ENCODE measurements around the gene PFKL.
A peak's percentile ranks its signal among the peaks of the same experiment; 100 is the strongest.
"Not testable (repeated sequence)": the region's sequence is repeated elsewhere in the genome, so short reads cannot be mapped to it uniquely, and the experiment has no call there.

PFKL gene

DNA sequence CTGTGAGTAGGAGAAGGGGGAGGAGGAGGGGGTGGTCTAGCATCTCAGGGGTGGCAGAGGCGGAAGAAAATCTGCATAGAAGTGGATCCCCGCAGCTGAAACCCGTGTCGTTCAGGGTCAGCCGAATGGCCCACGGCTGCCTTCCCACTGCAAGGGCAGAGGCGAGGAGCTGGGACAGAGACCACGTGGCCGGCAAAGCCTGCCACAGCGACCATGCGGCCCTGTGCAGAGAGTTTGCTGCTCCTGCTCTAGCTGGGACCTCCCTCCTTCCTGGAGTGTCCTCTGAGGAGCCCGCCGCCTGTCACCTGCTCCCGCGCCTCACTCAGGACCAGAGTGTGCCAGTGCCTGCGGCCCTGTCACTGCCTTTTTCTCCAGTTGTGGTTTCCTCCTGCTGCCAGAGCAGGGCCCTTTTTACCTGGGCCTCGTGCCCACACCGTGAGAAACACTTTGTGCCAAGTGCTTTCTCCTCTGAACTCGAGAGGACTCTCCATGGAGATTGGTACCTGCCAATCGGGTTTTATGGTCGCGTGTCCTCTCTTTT is 48.1 kb downstream of the PFKL start:
- DNase-seq: no peak

- no peak for DNase-seq
Measured at GRCh38 chr21:44348861-44349260, 49.0 kb downstream of the PFKL start.

DNA sequence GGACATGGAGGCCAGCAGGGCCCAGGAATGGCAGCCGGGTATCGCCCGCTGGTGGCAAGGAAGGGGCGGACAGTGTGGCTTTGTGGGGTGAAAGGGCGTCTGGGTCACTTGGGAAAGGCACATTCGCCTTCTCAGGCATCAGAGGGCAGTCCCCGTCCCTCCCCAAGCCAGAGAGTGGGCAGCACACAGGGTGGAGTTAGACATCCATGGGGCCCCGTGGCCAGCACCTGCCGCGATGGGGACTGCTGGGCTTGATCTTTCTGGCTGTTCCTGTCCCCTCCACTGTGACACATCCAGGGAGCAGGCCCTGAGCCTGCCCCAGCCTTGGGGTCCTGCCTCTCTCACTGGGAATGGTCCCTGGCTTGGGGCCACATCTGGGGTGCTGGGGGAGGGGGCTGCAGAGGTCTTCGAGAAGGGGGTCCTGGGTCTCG is 49.6 kb downstream of the PFKL start:
- no peak for DNase-seq

GRCh38 chr21:44349847-44350772 is 50.3 kb downstream of the PFKL start:
- no peak for DNase-seq

DNA sequence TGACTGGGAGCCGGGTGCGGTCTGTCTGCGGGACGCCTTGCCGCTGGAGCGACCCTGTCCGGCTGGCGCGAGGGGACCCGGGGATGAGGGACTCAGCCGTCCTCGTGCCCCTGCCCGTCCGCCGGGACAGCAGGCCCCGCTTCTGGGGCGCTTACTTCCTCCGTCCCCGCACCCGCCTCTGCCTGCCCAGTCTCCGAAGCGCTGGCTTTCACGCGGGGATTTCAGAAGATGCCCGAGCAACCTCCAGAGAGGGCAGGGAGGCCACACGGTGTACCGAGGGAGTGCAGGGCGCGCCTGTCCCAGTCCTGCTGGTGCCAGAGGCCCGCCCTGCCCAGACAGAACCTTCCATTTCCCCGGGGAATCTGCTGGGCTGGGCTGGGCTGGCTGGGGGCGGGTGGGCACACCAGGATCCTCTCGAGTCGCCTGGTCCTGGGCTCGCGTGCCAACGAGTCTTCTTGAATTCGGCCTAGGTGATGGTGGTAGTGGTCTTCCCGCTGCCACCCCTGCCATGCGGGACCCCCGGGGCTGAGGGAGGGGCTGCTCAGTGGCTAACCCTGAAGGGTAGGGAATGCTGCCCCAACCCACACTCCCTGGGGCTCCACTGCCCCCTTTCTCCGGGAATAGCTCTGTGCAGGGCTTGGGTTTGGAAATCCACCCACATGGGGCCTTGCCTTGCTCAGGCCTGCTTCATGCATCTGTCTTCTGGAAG is 51.1 kb downstream of the PFKL start:
- no peak for DNase-seq

GRCh38 chr21:44351535-44352252 is 51.8 kb downstream of the PFKL start:
- no peak for DNase-seq

GRCh38 chr21:44352253-44352860 is 52.5 kb downstream of the PFKL start:
- DNase-seq: no peak

GRCh38 chr21:44353191-44353970 is 53.5 kb downstream of the PFKL start, which contains the start of gene TRPM2:
Gene TRPM2 (plus strand): TSS chr21:44353621. CDS start chr21:44353701, 80 bp downstream.
- DNase-seq: peak; percentile 31 to 42

DNA sequence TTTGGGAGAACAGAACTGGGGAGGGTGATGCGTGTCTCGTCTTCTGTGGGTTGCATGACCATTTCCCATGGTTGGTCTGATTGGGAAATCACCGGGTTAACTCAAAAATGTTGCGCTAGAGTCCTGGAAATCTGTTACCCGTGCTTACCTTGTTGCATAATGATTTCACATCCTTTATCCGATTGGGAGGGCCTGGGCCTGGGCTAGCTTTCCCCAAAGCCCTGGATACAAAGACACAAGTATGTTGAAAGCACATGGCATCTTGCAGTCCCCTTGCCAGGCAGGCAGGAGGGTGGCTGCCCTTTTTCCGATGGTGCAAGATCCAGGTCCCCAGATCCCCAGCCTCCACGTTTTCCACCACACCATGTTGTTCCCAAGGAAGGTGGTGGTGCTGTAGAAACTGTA is 54.1 kb downstream of the PFKL start:
- peak in 1 of 2 donors; percentile 23 for DNase-seq

GRCh38 chr21:44354775-44355771 is 55.2 kb downstream of the PFKL start:
- no peak for DNase-seq

GRCh38 chr21:44356160-44356559 is 56.3 kb downstream of the PFKL start:
- no peak for DNase-seq

DNA sequence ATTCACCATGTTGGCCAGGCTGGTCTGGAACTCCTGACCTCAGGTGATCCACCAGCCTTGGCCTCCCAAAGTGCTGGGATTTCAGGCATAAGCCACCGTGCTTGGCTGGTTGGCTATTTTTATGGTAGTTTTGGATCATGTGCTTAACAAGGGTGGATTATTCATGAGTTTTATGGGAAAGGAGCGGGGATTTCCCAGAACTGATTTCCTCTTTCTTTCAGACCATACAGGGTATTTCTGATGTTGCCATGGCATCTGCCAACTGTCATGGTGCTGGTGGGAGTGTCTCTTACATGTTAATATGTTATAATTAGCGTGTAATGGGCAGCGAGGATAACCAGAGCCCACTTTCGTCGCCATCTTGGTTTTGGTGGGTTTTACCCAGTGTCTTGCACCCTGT is 56.8 kb downstream of the PFKL start:
- peak in 1 of 2 donors; percentile 15 for DNase-seq

DNA sequence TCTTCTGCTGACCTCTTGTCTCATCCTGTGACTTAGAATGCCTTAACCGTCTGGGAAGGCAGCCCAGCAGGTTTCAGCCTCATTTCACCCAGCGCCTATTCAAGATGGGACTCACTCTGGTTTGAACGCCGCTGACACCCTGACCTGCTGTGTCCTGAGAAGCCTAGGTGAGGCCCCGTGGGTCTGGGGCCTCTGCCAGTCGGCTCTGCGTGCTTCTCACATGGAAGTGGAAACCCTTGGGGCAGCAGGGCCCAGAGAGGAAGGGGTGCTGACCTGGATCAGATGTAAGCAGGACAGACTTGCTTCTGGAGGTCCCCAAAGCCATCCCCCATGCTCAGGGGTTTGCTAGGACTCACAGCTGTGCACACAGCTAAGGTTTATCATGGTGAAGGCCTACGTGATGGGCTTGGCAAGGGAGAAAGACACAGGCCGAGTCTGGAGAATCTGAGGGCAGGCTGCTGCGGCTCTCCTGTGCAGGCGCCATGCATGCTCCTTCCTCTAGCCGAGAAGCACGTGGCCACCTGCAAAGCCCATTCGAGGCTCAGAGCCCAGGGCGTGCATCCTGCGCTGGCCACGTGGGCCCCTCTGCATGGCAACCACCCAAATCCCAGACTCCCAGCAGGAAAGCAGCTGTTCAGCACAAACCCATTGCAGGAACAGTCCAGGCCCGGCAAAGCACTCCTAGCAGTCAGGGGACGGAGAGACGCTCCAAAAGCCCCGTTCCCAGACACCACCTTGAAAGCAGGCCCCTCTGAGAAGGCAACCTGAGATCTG is 57.4 kb downstream of the PFKL start:
- DNase-seq: no peak

DNA sequence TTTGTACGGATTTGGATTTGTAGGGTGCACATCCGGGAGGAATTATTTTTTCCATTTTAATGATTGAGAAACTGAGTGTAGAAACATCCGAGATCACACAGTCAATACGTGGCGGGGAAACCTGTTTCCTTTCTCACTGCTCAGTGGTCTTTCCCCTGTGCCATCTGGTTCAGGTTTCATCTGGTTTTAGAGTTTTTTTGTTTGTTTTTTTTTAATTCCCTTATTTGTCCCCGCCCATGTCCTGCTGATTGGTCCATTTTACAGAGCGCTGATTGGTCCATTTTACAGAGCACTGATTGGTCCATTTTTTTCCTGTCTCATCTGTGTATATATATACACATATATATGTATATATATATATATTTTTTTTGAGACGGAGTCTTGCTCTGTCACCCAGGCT is 59.5 kb downstream of the PFKL start:
- DNase-seq: no peak

GRCh38 chr21:44360159-44360558 is 60.3 kb downstream of the PFKL start:
- DNase-seq: no peak

DNA sequence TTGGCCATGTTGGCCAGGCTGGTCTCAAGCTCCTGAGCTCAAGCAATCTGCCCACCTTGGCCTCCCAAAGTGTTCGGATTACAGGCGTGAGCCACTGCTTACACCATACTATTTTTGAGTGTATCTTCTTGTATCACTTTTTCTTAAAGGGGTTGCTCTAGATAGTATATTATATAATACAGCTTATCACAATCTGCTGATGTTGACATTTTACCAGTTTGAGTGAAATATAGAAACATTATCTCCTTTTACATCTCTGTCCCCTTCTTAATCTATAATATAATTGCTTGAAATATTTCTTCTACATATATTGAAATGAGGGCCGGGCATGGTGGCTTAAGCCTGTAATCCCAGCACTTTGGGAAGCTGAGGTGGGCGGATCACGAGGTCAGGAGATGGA is 62.0 kb downstream of the PFKL start:
- not testable (repeated sequence) for DNase-seq

- DNase-seq: no peak
Measured at GRCh38 chr21:44363278-44363677, 63.4 kb downstream of the PFKL start.

DNA sequence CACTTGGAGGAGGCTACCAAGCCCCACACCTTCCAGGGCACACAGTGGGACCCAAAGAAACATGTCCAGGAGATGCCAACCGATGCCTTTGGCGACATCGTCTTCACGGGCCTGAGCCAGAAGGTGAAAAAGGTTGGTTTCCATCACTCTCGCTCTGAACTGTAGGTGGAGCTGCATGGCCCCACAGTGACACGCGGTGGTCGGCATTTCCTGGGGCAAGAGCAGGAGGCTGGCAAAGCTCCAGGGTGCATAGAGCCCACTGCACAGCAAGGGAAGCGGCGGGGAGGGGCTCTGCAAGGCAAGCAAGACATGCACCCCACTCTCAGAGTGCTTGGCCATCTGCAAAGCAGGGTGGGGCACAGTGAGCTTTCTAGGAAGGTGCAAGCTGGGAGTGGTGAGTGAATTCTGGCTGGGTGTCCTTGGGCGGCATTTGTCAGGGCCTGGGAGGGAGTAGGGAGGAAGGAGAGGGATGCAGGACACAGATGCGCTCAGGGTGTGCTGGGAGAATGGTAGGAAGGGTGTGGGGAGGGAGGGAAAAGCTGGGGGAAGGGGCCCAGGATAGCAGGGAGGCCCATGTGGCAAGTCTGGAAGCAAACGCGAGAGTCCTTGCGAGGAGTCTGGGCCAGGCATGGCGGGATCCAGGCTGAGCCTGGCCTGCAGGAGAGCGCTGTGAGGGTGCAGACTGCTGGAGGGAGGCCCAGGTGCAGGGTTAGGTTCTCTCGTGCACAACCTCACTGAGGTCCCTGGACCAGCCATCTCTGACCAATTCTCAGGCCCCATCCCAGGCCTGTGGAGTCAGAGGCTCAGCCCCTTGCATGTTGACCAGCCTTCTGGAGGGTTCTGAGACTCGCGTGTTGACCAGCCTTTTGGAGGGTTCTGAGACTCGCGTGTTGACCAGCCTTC is 64.5 kb downstream of the PFKL start:
- no peak for DNase-seq
